ENCODE measurements around the gene DNMT3A. TPM values are rescaled to one million over a fixed set of nuclear protein-coding genes. Genes with fewer than 3 reads are reported as not detected.

DNMT3A gene
- total and polyA plus RNA-seq, 10 donors: 9.0 to 64.6 (median 33.2) TPM

- no peaks in the 10 kb centered on the region for H3K9me3 ChIP-seq
- no peak overlapping the region for H3K4me3 ChIP-seq
- H3K36me3 ChIP-seq: peaks cover 0 to 62% (median 2%) of the 10 kb centered on the region in 6 donors
- no peak for DNase-seq
- TF ChIP-seq POLR2AphosphoS5 (IDR thresholded peaks at IDR 0.05) (no peak), POLR2A (IDR thresholded peaks at IDR 0.05) (no peak), CTCF (IDR thresholded peaks at IDR 0.05 in 8 of 11, conservative IDR thresholded peaks at IDR 0.05 in 3 of 11) (no peak)
- intact Hi-C loops (cut with DNase I; ENCODE audit: low total_unique reads): no loop called here
- H3K27me3 ChIP-seq (replicated peaks in 1 of 7): no peaks in the 10 kb centered on the region
- WGBS, 5 donors: 80 to 90% (median 83%) methylated on average over 8 to 9 of the region's 9 CpGs
- peaks cover 0 to 23% (median 2%) of the 10 kb centered on the region in 6 donors for H3K4me1 ChIP-seq
- H3K27ac ChIP-seq: no peak overlapping the region
Observed at GRCh38 chr2:25257931-25258846, 83.5 kb downstream of the DNMT3A start.

GRCh38 chr2:25257032-25257552, 84.6 kb downstream of the DNMT3A start:
- peaks cover 0 to 59% (median 2%) of the 10 kb centered on the region in 6 donors for H3K36me3 ChIP-seq
- TF ChIP-seq POLR2A (IDR thresholded peaks at IDR 0.05) (no peak), POLR2AphosphoS5 (IDR thresholded peaks at IDR 0.05) (no peak), CTCF (IDR thresholded peaks at IDR 0.05 in 8 of 11, conservative IDR thresholded peaks at IDR 0.05 in 3 of 11) (no peak)
- no peak overlapping the region for H3K27ac ChIP-seq
- H3K9me3 ChIP-seq: no peaks in the 10 kb centered on the region
- 59 to 70% (median 61%) methylated on average over 9 of the region's 9 CpGs for WGBS, 5 donors
- DNase-seq: no peak
- peaks cover 0 to 29% (median 10%) of the 10 kb centered on the region in 6 donors for H3K4me1 ChIP-seq
- intact Hi-C loops (cut with DNase I; ENCODE audit: low total_unique reads): no loop called here
- H3K27me3 ChIP-seq (replicated peaks in 1 of 7): no peaks in the 10 kb centered on the region
- no peak overlapping the region for H3K4me3 ChIP-seq

GRCh38 chr2:25256488-25256875, 85.2 kb downstream of the DNMT3A start:
- H3K9me3 ChIP-seq: no peaks in the 10 kb centered on the region
- no peak for DNase-seq
- peaks cover under 1 to 34% (median 15%) of the 10 kb centered on the region in 6 donors for H3K4me1 ChIP-seq
- 72 to 87% (median 80%) methylated on average over 2 of the region's 2 CpGs for WGBS, 5 donors
- intact Hi-C loops (cut with DNase I; ENCODE audit: low total_unique reads): no loop called here
- peaks cover 0 to 59% (median 2%) of the 10 kb centered on the region in 6 donors for H3K36me3 ChIP-seq
- no peak overlapping the region for H3K4me3 ChIP-seq
- no peak overlapping the region for H3K27ac ChIP-seq
- TF ChIP-seq POLR2AphosphoS5 (IDR thresholded peaks at IDR 0.05) (no peak), CTCF (IDR thresholded peaks at IDR 0.05 in 8 of 11, conservative IDR thresholded peaks at IDR 0.05 in 3 of 11) (no peak), POLR2A (IDR thresholded peaks at IDR 0.05) (no peak)
- no peaks in the 10 kb centered on the region for H3K27me3 ChIP-seq (replicated peaks in 1 of 7)
